Peyer's patch (tissue), 4 donors: ENCODE measurements around the gene JAZF1. TPM values are rescaled to one million over a fixed set of nuclear protein-coding genes. Genes with fewer than 3 reads are reported as not detected.

Experiments used
- DNase-seq, 3 donors: peaks; one replicate each; pipeline ENCODE4 v3.0.0-alpha.2; 2017 to 2019
- H3K27ac ChIP-seq, 4 donors: fragments of 200-600 bp; sonication (generic); one replicate each; pipeline ENCODE4 v1.5.1; 2016 to 2019
- H3K27me3 ChIP-seq, 2 donors: fragments of 200-600 bp; sonication (generic); one replicate each; pipeline ENCODE4 v1.5.1; 2019
- H3K36me3 ChIP-seq, 3 donors: fragments of 200-600 bp; sonication (generic); one replicate each; pipeline ENCODE4 v1.5.1; 2016 to 2019
- H3K4me1 ChIP-seq, 4 donors: fragments of 200-600 bp; sonication (generic); one replicate each; pipeline ENCODE4 v1.5.1; 2016 to 2019
- H3K4me3 ChIP-seq, 4 donors: fragments of 200-600 bp; sonication (generic); 1 replicate in 3 of 4; 2 replicates in 1 of 4; pipeline ENCODE4 v1.5.1; 2016 to 2019; ENCODE audit warnings: mild to moderate bottlenecking in 1 of 4
- H3K9me3 ChIP-seq, 4 donors: fragments of 200-600 bp; sonication (generic); one replicate each; pipeline ENCODE4 v1.5.1; 2016 to 2019; ENCODE audit warnings: mild to moderate bottlenecking in 1 of 4
- CTCF ChIP-seq, 6 experiments: fragments of 450-650 bp in 4 of 6; fragments of 200-600 bp in 2 of 6; sonication (generic) in 1 of 6; IDR thresholded peaks; one replicate each; pipeline ENCODE4 v1.5.1; 2017 to 2019; ENCODE audit warnings: antibody characterized with exemption in 6 of 6, mild to moderate bottlenecking in 3 of 6, moderate library complexity in 1 of 6
- POLR2A ChIP-seq, 2 donors: fragments of 450-650 bp; IDR thresholded peaks; one replicate each; pipeline ENCODE4 v1.5.1; 2017; ENCODE audit warnings: antibody characterized with exemption in 2 of 2, mild to moderate bottlenecking in 2 of 2, moderate library complexity in 2 of 2
- total RNA-seq, 4 donors: library from RNA; depleted of rRNA; stranded (reverse); fragments of >200 nt; gene quantifications; one replicate each; pipeline ENCODE4 v1.1.0, GENCODE V29; 2016

JAZF1 gene
- total RNA-seq, 4 donors from 2014 or later: 1.9 to 15.7 (median 2.6) TPM

- no peak for TF ChIP-seq CTCF (IDR thresholded peaks at IDR 0.05)
- no peak for TF ChIP-seq POLR2A (IDR thresholded peaks at IDR 0.05)
- Histone ChIP-seq H3K4me1 (peaks cover 0 to 16% (median 1%) of the 10 kb centered on the region in 4 donors), H3K4me3 (no peak overlapping the region), H3K9me3 (no peaks in the 10 kb centered on the region), H3K27me3 (no peaks in the 10 kb centered on the region), H3K36me3 (no peaks in the 10 kb centered on the region), H3K27ac (peak overlapping the region in 1 of 4 donors; percentile 4)
- DNase-seq: no peak
Measured at GRCh38 chr7:27899601-27900000, 281.0 kb downstream of the JAZF1 start.

GRCh38 chr7:27897441-27897847, 283.2 kb downstream of the JAZF1 start:
- no peaks in the 10 kb centered on the region for H3K9me3 ChIP-seq
- no peak for TF ChIP-seq CTCF (IDR thresholded peaks at IDR 0.05)
- TF ChIP-seq POLR2A (IDR thresholded peaks at IDR 0.05): no peak
- DNase-seq: no peak
- peaks cover 0 to 16% (median 1%) of the 10 kb centered on the region in 4 donors for H3K4me1 ChIP-seq
- H3K36me3 ChIP-seq: no peaks in the 10 kb centered on the region
- no peak overlapping the region for H3K27ac ChIP-seq
- no peak overlapping the region for H3K4me3 ChIP-seq
- no peaks in the 10 kb centered on the region for H3K27me3 ChIP-seq

- TF ChIP-seq CTCF (IDR thresholded peaks at IDR 0.05) (no peak), POLR2A (IDR thresholded peaks at IDR 0.05) (no peak)
- Histone ChIP-seq H3K36me3 (no peaks in the 10 kb centered on the region), H3K4me1 (peaks cover 0 to 16% (median 1%) of the 10 kb centered on the region in 4 donors), H3K27me3 (no peaks in the 10 kb centered on the region), H3K9me3 (no peaks in the 10 kb centered on the region), H3K4me3 (no peak overlapping the region), H3K27ac (no peak overlapping the region)
- DNase-seq: no peak
Measured at GRCh38 chr7:27897001-27897400, 283.6 kb downstream of the JAZF1 start.

- Histone ChIP-seq H3K9me3 (no peaks in the 10 kb centered on the region), H3K36me3 (no peaks in the 10 kb centered on the region), H3K27me3 (no peaks in the 10 kb centered on the region), H3K27ac (no peak overlapping the region), H3K4me1 (peaks cover 0 to 12% (median 1%) of the 10 kb centered on the region in 4 donors), H3K4me3 (no peak overlapping the region)
- no peak for DNase-seq
- TF ChIP-seq POLR2A (IDR thresholded peaks at IDR 0.05) (no peak), CTCF (IDR thresholded peaks at IDR 0.05) (no peak)
Measured at GRCh38 chr7:27895551-27895950, 285.0 kb downstream of the JAZF1 start.

GRCh38 chr7:27890205-27890849, 290.3 kb downstream of the JAZF1 start:
- TF ChIP-seq POLR2A (IDR thresholded peaks at IDR 0.05): no peak
- no peak for TF ChIP-seq CTCF (IDR thresholded peaks at IDR 0.05)
- no peak for DNase-seq
- H3K4me3 ChIP-seq: no peak overlapping the region
- H3K27me3 ChIP-seq: no peaks in the 10 kb centered on the region
- no peaks in the 10 kb centered on the region for H3K36me3 ChIP-seq
- H3K9me3 ChIP-seq: no peaks in the 10 kb centered on the region
- no peak overlapping the region for H3K27ac ChIP-seq
- no peaks in the 10 kb centered on the region for H3K4me1 ChIP-seq
